Activated gamma-delta T cell treated with Interleukin-2 at 50 U/mL for 16 hours (primary cell): ENCODE measurements around the gene APMAP.
"Not testable (repeated sequence)": the region's sequence is repeated elsewhere in the genome, so short reads cannot be mapped to it uniquely, and the experiment has no call there.

Source experiments
- DNase-seq: peaks from one replicate; pipeline ENCODE4 v3.0.0-alpha.2; 2020

Gene APMAP

GRCh38 chr20:24950128-24950835 lies 42.3 kb downstream of the APMAP start:
- DNase-seq: no peak

GRCh38 chr20:24949756-24950127 lies 42.8 kb downstream of the APMAP start:
- DNase-seq: no peak

- DNase-seq: peak; percentile 88
Observed at GRCh38 chr20:24948939-24949679, 43.4 kb downstream of the APMAP start, which contains the start of gene CST7. CST7 (plus strand) TSS chr20:24949269; CDS start chr20:24949506, 237 bp downstream.

GRCh38 chr20:24948396-24948938 lies 44.1 kb downstream of the APMAP start:
- DNase-seq: not testable (repeated sequence)

- not testable (repeated sequence) for DNase-seq
Observed at GRCh38 chr20:24946376-24946775, 46.2 kb downstream of the APMAP start.

GRCh38 chr20:24943731-24944130 lies 48.8 kb downstream of the APMAP start:
- DNase-seq: no peak

GRCh38 chr20:24943196-24943595 lies 49.4 kb downstream of the APMAP start:
- DNase-seq: no peak

GRCh38 chr20:24942679-24943078 lies 49.9 kb downstream of the APMAP start:
- DNase-seq: no peak

- DNase-seq: no peak
Observed at GRCh38 chr20:24939036-24939435, 53.5 kb downstream of the APMAP start.

GRCh38 chr20:24938498-24938897 lies 54.1 kb downstream of the APMAP start:
- DNase-seq: no peak

- DNase-seq: no peak
Observed at GRCh38 chr20:24937579-24937978, 55.0 kb downstream of the APMAP start.

- DNase-seq: no peak
Observed at GRCh38 chr20:24936526-24937407, 55.8 kb downstream of the APMAP start.

- DNase-seq: no peak
Observed at GRCh38 chr20:24935766-24936525, 56.6 kb downstream of the APMAP start.

GRCh38 chr20:24935140-24935539 lies 57.4 kb downstream of the APMAP start:
- no peak for DNase-seq

GRCh38 chr20:24934716-24935115 lies 57.8 kb downstream of the APMAP start:
- DNase-seq: no peak

- no peak for DNase-seq
Observed at GRCh38 chr20:24934101-24934661, 58.4 kb downstream of the APMAP start.

- no peak for DNase-seq
Observed at GRCh38 chr20:24933266-24933908, 59.2 kb downstream of the APMAP start.

GRCh38 chr20:24931893-24932292 lies 60.7 kb downstream of the APMAP start:
- DNase-seq: not testable (repeated sequence)

GRCh38 chr20:24930724-24931688 lies 61.5 kb downstream of the APMAP start:
- DNase-seq: not testable (repeated sequence)
